OCI-LY7 (cell line): ENCODE measurements around the gene UBE2E1. TPM values are rescaled to one million over a fixed set of nuclear protein-coding genes. Genes with fewer than 3 reads are reported as not detected.

ENCODE experiments used
- BruUV-seq: library from RNA; stranded (reverse); fragments of 400-500 nt; replicated peaks from 2 replicates; lab custom pipeline; 2021; lab: Mats Ljungman, UMichigan
- CTCF ChIA-PET: fragments of 300-600 bp; sonication (Branson Sonifier 250); formaldehyde crosslinking; loops from one replicate; lab custom pipeline; 2022; ENCODE audit warnings: antibody characterized with exemption; ENCODE audit not compliant: unreplicated experiment; lab: Charles Lee
- POLR2A ChIA-PET: fragments of 300-600 bp; sonication (Branson Sonifier 250); formaldehyde crosslinking; loops from one replicate; lab custom pipeline; 2022; ENCODE audit warnings: antibody characterized with exemption; lab: Charles Lee
- DNase-seq: peaks from one replicate; pipeline ENCODE4 v3.0.0-alpha.2; 2015; ENCODE audit warnings: low spot score
- H2AFZ ChIP-seq: fragments of 200-600 bp; sonication (generic), shearing (Covaris generic); 2 replicates; pipeline ENCODE4 v1.6.1; 2014; ENCODE audit warnings: mild to moderate bottlenecking, antibody characterized with exemption, low read length, moderate library complexity
- H3K27ac ChIP-seq: fragments of 200-600 bp; sonication (generic); 2 replicates; pipeline ENCODE4 v1.5.1; 2014; ENCODE audit warnings: mixed run types, low read depth, mild to moderate bottlenecking, moderate library complexity, low read length, inconsistent platforms; ENCODE audit not compliant: poor library complexity, severe bottlenecking
- H3K36me3 ChIP-seq: fragments of 200-600 bp; sonication (generic); 2 replicates; pipeline ENCODE4 v1.6.1; 2014; ENCODE audit warnings: mild to moderate bottlenecking, antibody characterized with exemption, low read length, moderate library complexity, mixed read lengths; ENCODE audit not compliant: insufficient read depth
- H3K4me1 ChIP-seq: fragments of 200-600 bp; sonication (generic); 2 replicates; pipeline ENCODE4 v1.5.1; 2014; ENCODE audit warnings: mild to moderate bottlenecking, low read length; ENCODE audit not compliant: insufficient read depth, poor library complexity, severe bottlenecking
- H3K4me2 ChIP-seq: fragments of 200-600 bp; sonication (generic); 2 replicates; pipeline ENCODE4 v1.6.1; 2014; ENCODE audit warnings: mild to moderate bottlenecking, low read length
- H3K4me3 ChIP-seq: fragments of 200-600 bp; sonication (generic); 2 replicates; pipeline ENCODE4 v1.5.1; 2014; ENCODE audit warnings: mild to moderate bottlenecking, low read depth, low read length; ENCODE audit not compliant: poor library complexity, severe bottlenecking
- H3K79me2 ChIP-seq: fragments of 200-600 bp; sonication (generic); 2 replicates; pipeline ENCODE4 v1.6.1; 2016; ENCODE audit warnings: low read depth, mild to moderate bottlenecking, low read length, moderate library complexity, mixed read lengths; ENCODE audit not compliant: insufficient read depth
- H3K9me2 ChIP-seq: fragments of 200-600 bp; sonication (generic); 2 replicates; pipeline ENCODE4 v1.6.1; 2016; ENCODE audit warnings: mild to moderate bottlenecking, low read length, mixed read lengths; ENCODE audit not compliant: insufficient read depth
- H3K9me3 ChIP-seq: fragments of 200-600 bp; sonication (generic); 2 replicates; pipeline ENCODE4 v1.6.1; 2014; ENCODE audit warnings: mild to moderate bottlenecking, mixed run types, low read length, mixed read lengths
- H4K20me1 ChIP-seq: fragments of 200-600 bp; sonication (generic); 2 replicates; pipeline ENCODE4 v1.6.1; 2014; ENCODE audit warnings: mild to moderate bottlenecking, antibody characterized with exemption, low read length, moderate library complexity, mixed read lengths; ENCODE audit not compliant: insufficient read depth
- CTCF ChIP-seq: fragments of 200-600 bp; sonication (generic); conservative IDR thresholded peaks from 2 replicates; pipeline ENCODE4 v1.5.1; 2014; ENCODE audit warnings: mild to moderate bottlenecking, antibody characterized with exemption, low read length, moderate library complexity, mixed read lengths
- EZH2phosphoT487 ChIP-seq: fragments of 200-600 bp; sonication (generic); IDR thresholded peaks from 2 replicates; pipeline ENCODE4 v1.6.1; 2018; ENCODE audit warnings: low read depth, borderline replicate concordance, mild to moderate bottlenecking, mixed run types, antibody characterized with exemption, low read length, moderate library complexity, mixed read lengths
- intact Hi-C: fragments of 100-400 bp; cut with micrococcal nuclease; formaldehyde crosslinking; loops from one replicate; pipeline ENCODE4 v1.10.0; 2022; ENCODE audit not compliant: unreplicated experiment
- total RNA-seq, 2 experiments: library from RNA; depleted of rRNA in 1 of 2; stranded (reverse); fragments of >200 nt in 1 of 2; shearing (Covaris generic) in 1 of 2; gene quantifications; 2 replicates each; pipeline ENCODE4 v1.2.3, GENCODE V29; 2014 to 2022

The UBE2E1 gene
- total RNA-seq, 2 experiments from 2014 or later: 126 to 142 TPM

GRCh38 chr3:23859012-23859743 is 53.4 kb downstream of the UBE2E1 start:
- Histone ChIP-seq H3K4me3 (no peak overlapping the region), H3K79me2 (peaks cover 55% of the 10 kb centered on the region), H3K36me3 (peaks cover 11% of the 10 kb centered on the region; the same call in 1 of the 2 replicates), H3K9me2 (no peaks in the 10 kb centered on the region), H3K4me1 (peaks cover 29% of the 10 kb centered on the region), H2AFZ (no peak overlapping the region), H3K9me3 (no peaks in the 10 kb centered on the region), H3K27ac (no peak overlapping the region), H4K20me1 (peaks cover 32% of the 10 kb centered on the region), H3K4me2 (no peak overlapping the region)
- TF ChIP-seq EZH2phosphoT487 (no peak), CTCF (no peak)
- BruUV-seq: no TSS peak
- intact Hi-C loops: loop anchor here (5.0 kb wide), 1 partner anchor 47 kb away; no protein-coding TSS in a partner anchor
- ChIA-PET CTCF (no interaction called here), POLR2A (interaction anchor here (0.6 to 1.7 kb wide), 6 partner anchors 11 to 206 kb away, joined by 3 to 16 read pairs (median 4); no protein-coding TSS in a partner anchor)
- no peak for DNase-seq

GRCh38 chr3:23859839-23860382 is 54.2 kb downstream of the UBE2E1 start:
- no peaks in the 10 kb centered on the region for H3K9me3 ChIP-seq
- POLR2A ChIA-PET: no interaction called here
- H4K20me1 ChIP-seq: peaks cover 32% of the 10 kb centered on the region
- no peak overlapping the region for H3K4me2 ChIP-seq
- H3K9me2 ChIP-seq: no peaks in the 10 kb centered on the region
- CTCF ChIA-PET: no interaction called here
- no peak overlapping the region for H3K4me3 ChIP-seq
- TF ChIP-seq EZH2phosphoT487 (no peak), CTCF (no peak)
- H3K79me2 ChIP-seq: peaks cover 49% of the 10 kb centered on the region
- H2AFZ ChIP-seq: no peak overlapping the region
- no TSS peak for BruUV-seq
- H3K4me1 ChIP-seq: peaks cover 29% of the 10 kb centered on the region
- H3K27ac ChIP-seq: no peak overlapping the region
- H3K36me3 ChIP-seq: peaks cover 16% of the 10 kb centered on the region; the same call in 1 of the 2 replicates
- intact Hi-C loops: loop anchor here (5.0 kb wide), 1 partner anchor 48 kb away; no protein-coding TSS in a partner anchor
- DNase-seq: no peak
